ENCODE data around the gene NKIRAS2. TPM values are rescaled to one million over a fixed set of nuclear protein-coding genes. Genes with fewer than 3 reads are reported as not detected.

The NKIRAS2 gene
- total and polyA plus RNA-seq, 2 of the 13 experiments (the other 11 are each of a cell fraction or from before 2014, with no cell fraction given), result 27.9 to 42.0 TPM

- WGBS (ENCODE audit: low lambda C conversion rate), result 98% methylated on average over 8 of the region's 8 CpGs
- H3K36me3 ChIP-seq (replicated peaks in 1 of 2; ENCODE audit: control insufficient read depth in 1 of 2, insufficient read depth in 2 of 2, low read length in 2 of 2), result peaks cover 53 to 89% of the 10 kb centered on the region in 2 experiments
- H2AFZ ChIP-seq (ENCODE audit: low read length), result no peak overlapping the region
- intact Hi-C loops (cut with micrococcal nuclease; ENCODE audit: unreplicated experiment) (no loop called here), in situ Hi-C loops (cut with HindIII; ENCODE audit: extremely low pct_ligation_motif_present, low pct_unique_long_range_greater_than_20kb) (no loop called here)
- H3K79me2 ChIP-seq (ENCODE audit: insufficient read depth, low read length), result no peaks in the 10 kb centered on the region
- no peaks in the 10 kb centered on the region for H4K20me1 ChIP-seq (ENCODE audit: insufficient read depth, low read length)
- no peaks in the 10 kb centered on the region for H3K9me3 ChIP-seq (ENCODE audit: low read length)
- CTCF ChIA-PET (ENCODE audit: low intra/inter-chr PET ratio, low total read pairs), result no interaction called here
- POLR2A ChIA-PET, result interaction anchor here (0.9 to 1.8 kb wide), 2 partner anchors 16 to 33 kb away, joined by 3 to 5 read pairs; partner anchors contain the start of gene DNAJC7
- no TSS peak for BruUV-seq (replicated peaks)
- H3K27ac ChIP-seq (ENCODE audit: extremely low read length, insufficient read depth, low read length), result no peak overlapping the region
- no peak overlapping the region for H3K4me3 ChIP-seq (replicated peaks in 1 of 3; ENCODE audit: insufficient read depth in 1 of 3, low read depth in 2 of 3, low read length in 3 of 3)
- no peak overlapping the region for H3K9ac ChIP-seq (ENCODE audit: insufficient read depth, low read depth, low read length)
- no peak for ATAC-seq
- DNase-seq (ENCODE audit: low spot score), result no peak
- FAIRE-seq, result no peak
- TF ChIP-seq SMAD3 (CRISPR knock-in tag; IDR thresholded peaks at IDR 0.05) (no peak), PHF5A (CRISPR knock-in tag; IDR thresholded peaks at IDR 0.05; ENCODE audit: low read depth, unreplicated experiment) (no peak)
- H3K27me3 ChIP-seq (ENCODE audit: control insufficient read depth in 1 of 2, insufficient read depth in 2 of 2, low read length in 2 of 2), result no peaks in the 10 kb centered on the region
- no peak overlapping the region for H3K4me2 ChIP-seq (ENCODE audit: low read depth, low read length)
- peaks cover 12% of the 10 kb centered on the region for H3K4me1 ChIP-seq (ENCODE audit: insufficient read depth, low read length)
Measured at GRCh38 chr17:41984454-41984853, 35.4 kb upstream of the NKIRAS2 start.

GRCh38 chr17:41985919-41986318, 34.0 kb upstream of the NKIRAS2 start:
- POLR2A ChIA-PET, result no interaction called here

More at GRCh38 chr17:41985919-41986318, 34.0 kb upstream of the NKIRAS2 start:
- no TSS peak for BruUV-seq (replicated peaks)
- no peak overlapping the region for H2AFZ ChIP-seq (ENCODE audit: low read length)
- H3K4me2 ChIP-seq (ENCODE audit: low read depth, low read length), result no peak overlapping the region
- no peaks in the 10 kb centered on the region; the same call in 1 of the 2 replicates for H4K20me1 ChIP-seq (ENCODE audit: insufficient read depth, low read length)
- in situ Hi-C loops (cut with HindIII; ENCODE audit: extremely low pct_ligation_motif_present, low pct_unique_long_range_greater_than_20kb), result no loop called here
- intact Hi-C loops (cut with micrococcal nuclease; ENCODE audit: unreplicated experiment), result no loop called here
- CTCF ChIA-PET (ENCODE audit: low intra/inter-chr PET ratio, low total read pairs), result no interaction called here
- no peaks in the 10 kb centered on the region for H3K9me3 ChIP-seq (ENCODE audit: low read length)
- ATAC-seq (no peak), FAIRE-seq (no peak), DNase-seq (ENCODE audit: low spot score) (no peak)
- H3K9ac ChIP-seq (ENCODE audit: insufficient read depth, low read depth, low read length), result no peak overlapping the region
- no peaks in the 10 kb centered on the region for H3K27me3 ChIP-seq (ENCODE audit: control insufficient read depth in 1 of 2, insufficient read depth in 2 of 2, low read length in 2 of 2)
- no peaks in the 10 kb centered on the region for H3K79me2 ChIP-seq (ENCODE audit: insufficient read depth, low read length)
- WGBS (ENCODE audit: low lambda C conversion rate), result 99% methylated on average over 8 of the region's 8 CpGs
- H3K36me3 ChIP-seq (replicated peaks in 1 of 2; ENCODE audit: control insufficient read depth in 1 of 2, insufficient read depth in 2 of 2, low read length in 2 of 2), result peaks cover 51 to 87% of the 10 kb centered on the region in 2 experiments
- peaks cover 27% of the 10 kb centered on the region for H3K4me1 ChIP-seq (ENCODE audit: insufficient read depth, low read length)
- no peak overlapping the region for H3K27ac ChIP-seq (ENCODE audit: extremely low read length, insufficient read depth, low read length)
- H3K4me3 ChIP-seq (replicated peaks in 1 of 3; ENCODE audit: insufficient read depth in 1 of 3, low read depth in 2 of 3, low read length in 3 of 3), result no peak overlapping the region
- TF ChIP-seq ZMYM3 (CRISPR knock-in tag; IDR thresholded peaks at IDR 0.05), result no peak
- TF ChIP-seq KDM1A (CRISPR knock-in tag; IDR thresholded peaks at IDR 0.05), result no peak
- no peak for TF ChIP-seq RBM22 (optimal IDR thresholded peaks at IDR 0.05; ENCODE audit: low read length)
- TF ChIP-seq ZNF484 (CRISPR knock-in tag; IDR thresholded peaks at IDR 0.05; ENCODE audit: borderline replicate concordance, low read depth), result no peak
- no peak for TF ChIP-seq FLYWCH1 (CRISPR knock-in tag; IDR thresholded peaks at IDR 0.05)
- TF ChIP-seq FOXA3 (CRISPR knock-in tag; IDR thresholded peaks at IDR 0.05), result no peak
- TF ChIP-seq DDIT3 (CRISPR knock-in tag; IDR thresholded peaks at IDR 0.05), result no peak
- no peak for TF ChIP-seq MIXL1 (CRISPR knock-in tag; IDR thresholded peaks at IDR 0.05)
- TF ChIP-seq ATM (IDR thresholded peaks at IDR 0.05; ENCODE audit: borderline replicate concordance), result no peak
- no peak for TF ChIP-seq CENPBD1 (CRISPR knock-in tag; IDR thresholded peaks at IDR 0.05; ENCODE audit: borderline replicate concordance, low read depth)
- TF ChIP-seq CBX2 (IDR thresholded peaks at IDR 0.05; ENCODE audit: low read depth, low read length), result no peak
- no peak for TF ChIP-seq CBX2 (CRISPR knock-in tag; IDR thresholded peaks at IDR 0.05; ENCODE audit: low read depth)
- TF ChIP-seq ZBTB7A (CRISPR knock-in tag; IDR thresholded peaks at IDR 0.05), result no peak
- no peak for TF ChIP-seq ZNF121 (CRISPR knock-in tag; IDR thresholded peaks at IDR 0.05)
- no peak for TF ChIP-seq NBN (conservative IDR thresholded peaks at IDR 0.05)
- TF ChIP-seq ZNF451 (CRISPR knock-in tag; IDR thresholded peaks at IDR 0.05), result no peak
- no peak for TF ChIP-seq PHF21A (CRISPR knock-in tag; IDR thresholded peaks at IDR 0.05)
- no peak for TF ChIP-seq ZNF136 (CRISPR knock-in tag; IDR thresholded peaks at IDR 0.05; ENCODE audit: low read depth)
- no peak for TF ChIP-seq ZNF780A (CRISPR knock-in tag; IDR thresholded peaks at IDR 0.05)
- no peak for TF ChIP-seq ZSCAN25 (CRISPR knock-in tag; IDR thresholded peaks at IDR 0.05)

Data from HepG2 (cell line).